ENCODE data around the gene CELF6.
A peak's percentile ranks its signal among the peaks of the same experiment; 100 is the strongest.

The CELF6 gene

DNA sequence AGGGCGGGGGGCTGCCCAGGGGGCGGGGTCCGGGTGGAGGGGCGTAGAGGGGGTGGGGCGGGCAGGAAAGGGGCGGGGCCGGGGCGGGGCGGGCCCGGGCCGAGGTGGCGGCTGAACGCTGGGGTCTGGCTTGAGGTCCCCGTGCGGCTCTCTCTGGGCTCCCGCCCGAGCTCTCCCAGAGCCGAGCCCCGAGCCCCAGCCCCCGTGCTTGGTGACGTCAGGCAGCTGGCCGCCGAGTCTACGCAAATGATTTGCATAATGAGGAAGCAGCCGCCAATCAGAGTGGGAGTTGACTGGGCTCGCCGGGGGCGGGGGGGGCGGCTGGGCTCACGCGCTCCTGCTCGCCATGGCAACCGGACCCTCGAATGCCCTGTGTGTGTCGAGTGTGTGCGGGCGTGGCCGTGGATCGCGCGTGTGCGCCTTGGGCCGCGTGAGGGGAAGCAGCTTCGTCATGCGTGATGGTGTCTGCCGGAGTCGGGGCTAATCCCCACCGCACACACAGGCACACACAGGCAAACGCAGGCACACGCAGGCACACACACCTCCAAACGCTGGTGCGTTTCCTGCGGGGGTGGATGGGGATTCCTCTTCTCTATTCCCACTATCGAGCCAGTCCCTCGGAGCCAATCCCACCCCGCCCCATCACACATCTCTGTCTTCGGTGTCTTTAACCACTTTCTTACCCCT, at the start of gene CELF6:
Gene CELF6 (minus strand): TSS at position 173 of the 687 bp plus-strand sequence. CDS start 283 bp downstream, outside the sequence.
- DNase-seq (ENCODE audit: low read depth) = peak; percentile 68

DNA sequence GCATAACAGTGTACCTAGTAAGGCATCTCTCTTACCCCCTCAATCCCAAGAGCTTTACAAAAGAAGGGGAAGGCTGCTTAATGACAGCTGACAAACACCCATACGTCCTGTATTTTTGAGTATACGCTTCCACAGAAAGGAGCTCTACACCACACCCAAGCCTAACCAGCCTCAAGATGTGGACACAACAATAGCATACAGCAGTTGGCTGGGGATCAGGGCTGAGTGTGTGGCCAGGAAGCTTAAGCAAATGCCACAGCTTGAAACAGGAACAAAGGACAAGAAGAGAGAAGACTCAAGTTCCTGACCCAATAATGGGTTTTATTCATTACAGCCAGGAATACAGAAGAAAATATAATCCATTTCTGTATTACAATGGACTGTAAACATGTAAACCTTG, 48.9 kb upstream of the CELF6 start:
- no peak for DNase-seq (ENCODE audit: low read depth)

- no peak for DNase-seq (ENCODE audit: low read depth)
Measured at GRCh38 chr15:72368325-72368724, 48.4 kb upstream of the CELF6 start.

DNA sequence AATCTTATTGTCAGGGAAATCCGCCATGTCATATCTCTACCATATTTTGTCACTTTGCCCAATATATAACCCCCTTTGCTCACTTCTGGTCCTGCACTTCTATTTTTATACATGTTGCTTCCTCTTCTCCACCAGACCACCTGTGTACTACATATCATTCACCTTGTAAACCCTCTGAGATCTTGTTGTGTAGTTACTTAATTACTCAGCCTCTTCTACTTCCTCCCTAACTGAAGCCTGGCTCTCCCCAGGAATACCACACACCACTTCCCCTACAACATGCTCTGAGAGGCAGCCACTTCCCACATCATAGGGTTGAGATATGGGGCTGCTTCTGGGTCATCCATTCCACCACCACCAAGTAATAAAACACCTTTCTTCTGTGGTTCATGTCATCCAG, 45.9 kb upstream of the CELF6 start:
- DNase-seq (ENCODE audit: low read depth) = no peak

DNA sequence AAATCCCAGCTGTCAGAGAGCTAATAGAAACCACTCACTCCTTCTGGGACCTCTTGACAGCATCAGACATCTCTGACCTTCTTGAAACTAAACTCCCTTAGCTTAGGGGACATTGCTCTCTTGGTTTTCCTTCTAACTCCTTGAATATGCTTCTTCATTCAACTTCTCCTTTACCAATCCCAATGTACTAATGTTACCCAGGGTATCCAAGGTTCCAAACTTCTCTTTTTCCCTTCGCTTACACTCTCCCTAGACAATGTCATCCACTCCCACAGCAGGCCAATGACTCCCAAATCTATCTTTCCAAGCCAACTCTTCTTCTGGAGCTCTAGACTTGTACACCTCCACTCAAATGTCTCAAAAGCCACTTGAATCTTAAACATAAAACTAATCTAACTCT, 41.2 kb upstream of the CELF6 start:
- no peak for DNase-seq (ENCODE audit: low read depth)

GRCh38 chr15:72358650-72359171, 38.8 kb upstream of the CELF6 start:
- no peak for DNase-seq (ENCODE audit: low read depth)

DNA sequence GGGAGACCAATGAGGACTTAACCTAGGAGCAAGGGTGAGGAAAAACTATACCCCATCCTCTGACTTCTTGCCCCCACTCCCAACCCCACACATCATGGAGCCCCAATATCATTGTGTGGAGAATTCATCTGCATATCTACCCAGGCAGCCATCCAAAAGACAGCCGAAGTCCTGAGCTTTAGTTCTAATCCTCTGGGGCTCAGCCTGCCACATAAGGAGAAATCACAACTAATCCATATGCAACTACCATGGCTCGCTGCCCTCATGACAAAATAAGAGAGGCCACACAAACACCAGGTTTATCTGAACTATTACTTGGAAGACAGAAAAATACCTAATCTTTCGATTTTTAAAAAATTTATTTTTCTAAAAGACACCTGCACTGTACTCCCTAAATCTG, 38.2 kb upstream of the CELF6 start:
- DNase-seq (ENCODE audit: low read depth) = no peak

DNA sequence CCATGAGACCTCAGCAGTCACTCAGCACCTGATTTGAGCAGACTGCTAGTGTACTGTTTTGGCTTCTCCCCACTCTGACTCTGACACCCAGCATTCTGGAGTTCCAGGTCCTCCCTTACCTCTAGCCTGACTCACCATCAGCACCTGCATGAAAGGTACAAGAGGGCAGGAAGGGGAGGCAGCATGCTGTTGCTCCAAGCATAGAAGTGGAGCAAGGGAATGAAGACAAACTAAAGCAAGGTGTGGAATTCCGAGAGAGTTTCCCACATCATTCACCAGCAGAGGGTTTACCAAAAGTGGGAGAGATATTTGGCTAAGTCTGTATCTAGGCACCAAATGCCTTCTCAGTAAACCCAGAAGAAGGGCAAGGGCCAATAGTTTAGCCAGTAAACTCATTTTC, 34.5 kb upstream of the CELF6 start:
- DNase-seq (ENCODE audit: low read depth) = no peak

- no peak for DNase-seq (ENCODE audit: low read depth)
Measured at GRCh38 chr15:72353266-72353665, 33.3 kb upstream of the CELF6 start.

- no peak for DNase-seq (ENCODE audit: low read depth)
Measured at GRCh38 chr15:72345806-72346205, 25.8 kb upstream of the CELF6 start.

- no peak for DNase-seq (ENCODE audit: low read depth)
Measured at GRCh38 chr15:72345280-72345679, 25.3 kb upstream of the CELF6 start.

GRCh38 chr15:72344602-72345001, 24.6 kb upstream of the CELF6 start:
- DNase-seq (ENCODE audit: low read depth) = no peak

DNA sequence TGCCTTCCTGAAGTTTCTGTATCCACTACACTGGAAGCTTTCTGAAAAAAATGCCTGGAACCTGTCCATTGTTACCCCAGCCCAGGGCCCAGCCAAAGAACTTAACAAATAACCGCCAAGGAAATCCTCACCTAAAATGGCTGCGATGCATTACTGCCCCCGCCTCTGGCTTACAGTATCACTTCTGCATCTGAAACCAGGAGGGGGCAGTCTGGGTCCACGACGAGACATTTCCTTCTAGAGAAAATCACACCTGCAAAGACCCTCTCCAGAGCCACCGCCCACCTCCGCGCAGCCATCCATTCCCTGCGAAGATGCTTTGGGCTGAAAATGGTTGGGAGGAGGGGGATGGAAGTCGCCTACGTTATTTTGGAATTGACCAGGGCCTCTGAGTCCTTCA, 22.4 kb upstream of the CELF6 start:
- DNase-seq (ENCODE audit: low read depth) = no peak

DNA sequence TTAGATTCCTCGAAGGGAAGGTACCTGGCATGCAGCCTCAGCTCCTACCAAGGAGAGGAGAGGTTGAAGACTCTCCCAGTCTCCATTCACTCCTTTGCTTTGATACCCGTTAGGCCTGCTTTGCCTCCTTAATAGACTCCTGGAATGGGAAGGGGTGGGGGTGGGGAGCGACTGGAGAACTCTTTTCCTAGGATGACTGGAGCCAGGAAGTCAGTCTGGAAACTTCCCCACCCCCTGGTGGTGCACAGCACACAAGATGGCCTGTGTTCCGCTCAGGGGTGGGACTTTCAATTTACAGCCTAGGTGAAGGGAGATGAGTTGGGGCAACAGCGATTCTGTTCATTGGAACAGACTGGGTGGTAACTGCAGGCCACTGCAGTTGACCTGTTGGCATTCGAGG, 21.4 kb upstream of the CELF6 start:
- no peak for DNase-seq (ENCODE audit: low read depth)

GRCh38 chr15:72340366-72340765, 20.4 kb upstream of the CELF6 start:
- no peak for DNase-seq (ENCODE audit: low read depth)

DNA sequence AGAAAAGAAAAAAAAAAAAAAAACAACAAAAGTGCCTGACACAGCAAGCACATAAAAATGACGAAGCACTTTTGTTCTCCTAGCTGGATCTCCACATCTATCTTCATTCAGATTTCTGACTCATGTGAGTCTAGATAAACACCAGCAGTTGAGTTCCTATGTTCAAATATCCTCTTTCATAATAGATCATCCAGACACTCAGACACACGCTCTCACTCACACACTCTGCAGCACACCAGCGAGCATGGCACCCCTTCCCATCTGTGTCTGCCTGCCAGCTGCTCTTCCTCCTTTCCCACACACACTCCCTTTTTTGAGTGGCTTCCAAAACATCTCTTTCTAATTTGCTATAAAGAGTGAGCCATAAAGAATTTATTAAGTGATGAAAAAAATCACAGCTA, 19.8 kb upstream of the CELF6 start:
- no peak for DNase-seq (ENCODE audit: low read depth)

GRCh38 chr15:72338617-72339321, 18.8 kb upstream of the CELF6 start:
- DNase-seq (ENCODE audit: low read depth) = no peak

- DNase-seq (ENCODE audit: low read depth) = no peak
Measured at GRCh38 chr15:72338148-72338547, 18.2 kb upstream of the CELF6 start.

DNA sequence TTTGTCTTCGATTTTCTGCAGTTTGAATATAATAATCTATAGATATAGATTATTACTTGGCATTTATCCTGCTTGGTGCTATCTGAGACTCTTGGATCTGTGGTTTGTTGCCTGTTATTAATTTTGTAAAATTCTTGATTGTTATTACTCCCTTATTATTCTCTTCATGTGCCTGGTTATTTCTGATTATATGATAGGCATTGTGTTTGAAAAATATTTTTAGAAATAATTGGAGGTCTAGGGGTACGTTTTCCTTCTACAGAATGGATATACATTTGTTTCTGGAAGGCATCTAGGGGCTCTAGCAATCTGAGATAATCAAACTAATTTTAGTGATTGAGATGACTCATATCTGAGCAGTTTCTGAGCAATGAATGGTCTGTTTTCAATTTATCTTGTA, 14.9 kb upstream of the CELF6 start:
- no peak for DNase-seq (ENCODE audit: low read depth)

DNA sequence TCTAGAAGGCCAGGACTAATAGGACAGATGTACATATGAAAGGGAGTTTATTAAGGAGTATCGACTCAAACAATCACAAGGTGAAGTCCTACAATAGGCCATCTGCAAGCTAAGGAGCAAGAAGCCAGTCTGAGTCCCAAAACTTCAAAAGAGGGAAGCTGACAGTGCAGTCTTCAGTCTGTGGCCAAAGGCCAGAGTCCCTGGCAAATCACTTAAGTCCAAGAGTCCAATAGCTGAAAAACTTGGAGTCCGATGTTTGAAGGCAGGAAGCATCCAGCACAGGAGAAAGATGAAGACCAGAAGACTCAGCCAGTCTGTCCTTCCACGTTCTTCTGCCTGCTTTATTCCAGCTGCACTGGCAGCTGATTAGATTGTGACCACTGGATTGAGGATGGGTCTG, 11.1 kb upstream of the CELF6 start:
- DNase-seq (ENCODE audit: low read depth) = no peak

DNA sequence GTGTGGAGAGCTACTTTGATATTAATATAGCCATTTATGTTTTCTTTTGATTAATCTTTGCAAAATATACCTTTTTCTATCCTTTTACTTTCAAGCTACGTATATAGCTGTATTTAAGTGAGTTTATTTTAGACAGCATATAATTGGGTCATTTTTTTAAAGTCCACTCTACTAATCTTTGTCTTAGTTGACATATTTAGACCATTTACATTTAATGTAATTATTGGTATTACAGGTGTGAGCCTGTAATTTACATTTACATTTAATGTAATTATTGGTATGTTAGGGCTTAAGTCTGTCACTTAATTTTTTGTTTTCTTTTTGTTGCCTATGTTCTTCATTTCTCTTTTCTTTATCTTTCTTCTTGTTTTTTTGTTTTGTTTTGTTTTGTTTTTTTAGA, 3.8 kb upstream of the CELF6 start:
- no peak for DNase-seq (ENCODE audit: low read depth)

- DNase-seq (ENCODE audit: low read depth) = no peak
Measured at GRCh38 chr15:72319360-72319984, 485 bp downstream of the CELF6 start.

DNA sequence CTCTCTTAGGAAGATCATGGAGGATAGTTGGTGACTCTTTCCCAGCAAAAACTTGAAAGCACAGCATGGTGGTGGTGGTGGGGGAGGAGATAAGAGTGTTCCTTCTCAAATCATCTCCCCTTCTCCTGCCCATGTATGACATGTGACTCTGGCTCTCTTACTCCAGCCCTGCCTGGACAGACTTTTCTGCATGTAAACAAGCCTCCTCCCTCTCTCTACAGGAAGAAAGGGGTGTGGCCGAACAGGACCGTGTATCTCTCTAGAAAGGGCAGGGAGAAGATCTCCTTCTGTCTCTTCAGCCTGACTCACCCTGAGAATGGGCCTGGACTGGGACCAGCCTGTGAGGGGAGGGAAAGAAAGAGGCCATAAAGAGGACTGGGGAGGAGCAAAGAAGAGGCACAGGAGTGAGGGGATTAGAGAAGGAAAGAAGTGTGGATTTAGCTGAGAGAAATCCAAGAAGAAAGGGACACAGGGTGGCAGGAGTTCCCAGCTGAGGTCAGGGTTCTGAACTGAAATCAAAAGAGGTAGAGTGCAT, 1.5 kb downstream of the CELF6 start:
- no peak for DNase-seq (ENCODE audit: low read depth)

All from activated T-helper 9 cell treated with anti-CD3 and anti-CD28 coated beads, Interleukin-2, amount 50 U/mL, for 16 hours (primary cell).